K562 (cell line): ENCODE measurements around the gene NUBPL. TPM values are rescaled to one million over a fixed set of nuclear protein-coding genes. Genes with fewer than 3 reads are reported as not detected.

Experiments used
- ATAC-seq: fragments of 200-7000 bp; cut with Tn5 transposase; 3 replicates; pipeline ENCODE4 v1.9.1; 2020; ENCODE audit warnings: moderate library complexity
- BruUV-seq: library from RNA; stranded (reverse); fragments of 400-500 nt; replicated peaks from 2 replicates; lab custom pipeline; 2021; lab: Mats Ljungman, UMichigan
- CTCF ChIA-PET: fragments of 300-600 bp; formaldehyde crosslinking; extraction: SDS; loops from one replicate; lab custom pipeline; 2021; ENCODE audit warnings: low intra/inter-chr PET ratio; lab: Yijun Ruan, JAX
- POLR2A ChIA-PET: fragments of 300-600, 350-650 bp; sonication (Branson Sonifier 250); formaldehyde crosslinking; extraction: SDS; loops from one replicate; lab custom pipeline; 2021; ENCODE audit warnings: antibody characterized with exemption, inconsistent platforms; lab: Yijun Ruan, JAX
- DNase-seq, 4 experiments: peaks; one replicate each; pipeline versions ENCODE4 v3.0.0 to v3.0.0-alpha.2; 2011 to 2018; ENCODE audit warnings: low spot score in 3 of 4, mixed read lengths in 3 of 4; ENCODE audit errors: extremely low read depth in 1 of 4
- FAIRE-seq: peaks from 2 replicates; lab custom pipeline; 2011; peaks lifted over from hg19 to GRCh38; lab: Jason Lieb, UNC
- H2AFZ ChIP-seq: 2 replicates; pipeline ENCODE4 v1.6.0; 2011; ENCODE audit warnings: low read depth, low read length, control low read depth, inconsistent platforms
- H3K27ac ChIP-seq: fragments of 200-600 bp; 3 replicates; pipeline ENCODE4 v1.8.0; 2011; ENCODE audit warnings: low read depth, mild to moderate bottlenecking, control low read depth, inconsistent platforms, low read length, moderate library complexity, mixed read lengths; ENCODE audit errors: extremely low read depth
- H3K27me3 ChIP-seq, 2 experiments: fragments of 300-600 bp in 1 of 2; 2 replicates in 1 of 2; 3 replicates in 1 of 2; pipeline versions ENCODE4 v1.6.0 to v1.8.0; 2011; ENCODE audit warnings: inconsistent platforms in 2 of 2, low read length in 2 of 2, mild to moderate bottlenecking in 1 of 2, mixed read lengths in 1 of 2, moderate library complexity in 1 of 2; ENCODE audit not compliant: control insufficient read depth in 2 of 2, insufficient read depth in 2 of 2
- H3K36me3 ChIP-seq: fragments of 300-600 bp; 3 replicates; pipeline ENCODE4 v1.8.0; 2011; ENCODE audit warnings: mild to moderate bottlenecking, low read length, inconsistent platforms; ENCODE audit not compliant: control insufficient read depth, insufficient read depth
- H3K4me1 ChIP-seq, 2 experiments: fragments of 200-600 bp in 1 of 2; replicated peaks in 1 of 2; 2 replicates in 1 of 2; 3 replicates in 1 of 2; pipeline versions ENCODE4 v1.5.1 to v1.8.0; 2011; ENCODE audit warnings: inconsistent platforms in 2 of 2, low read length in 2 of 2, mild to moderate bottlenecking in 1 of 2, mixed read lengths in 1 of 2, moderate library complexity in 1 of 2; ENCODE audit not compliant: control insufficient read depth in 2 of 2, insufficient read depth in 2 of 2
- H3K4me2 ChIP-seq: 2 replicates; pipeline ENCODE4 v1.6.1; 2011; ENCODE audit warnings: low read length, control low read depth, inconsistent platforms, mixed read lengths; ENCODE audit not compliant: insufficient read depth
- H3K4me3 ChIP-seq: fragments of 200-600 bp; sonication (generic), shearing (Covaris generic); 2 replicates; pipeline ENCODE4 v1.5.1; 2016; ENCODE audit warnings: control low read depth, inconsistent platforms
- H3K79me2 ChIP-seq: fragments of 200-600 bp; 3 replicates; pipeline ENCODE4 v1.8.0; 2011; ENCODE audit warnings: low read length, inconsistent platforms; ENCODE audit not compliant: control insufficient read depth, insufficient read depth
- H3K9ac ChIP-seq, 2 experiments: 2 replicates each; pipeline versions ENCODE4 v1.6.0 to v1.6.1; 2011; ENCODE audit warnings: low read depth in 2 of 2, low read length in 2 of 2, control low read depth in 1 of 2, inconsistent platforms in 1 of 2, mild to moderate bottlenecking in 1 of 2, mixed read lengths in 1 of 2; ENCODE audit not compliant: insufficient read depth in 1 of 2
- H3K9me1 ChIP-seq: one replicate; pipeline ENCODE4 v1.6.0; 2011; ENCODE audit warnings: inconsistent platforms, mild to moderate bottlenecking, low read length, moderate library complexity; ENCODE audit not compliant: control insufficient read depth, insufficient read depth
- H3K9me3 ChIP-seq: replicated peaks from 2 replicates; pipeline ENCODE4 v1.5.1; 2011; ENCODE audit warnings: low read depth, low read length, inconsistent platforms; ENCODE audit not compliant: control insufficient read depth, insufficient read depth
- H4K20me1 ChIP-seq: replicated peaks from 2 replicates; pipeline ENCODE4 v1.6.1; 2011; ENCODE audit warnings: low read length, inconsistent platforms, mixed read lengths; ENCODE audit not compliant: control insufficient read depth, insufficient read depth
- FIP1L1 ChIP-seq: fragments of 200-400 bp; formaldehyde crosslinking; IDR thresholded peaks from 2 replicates; pipeline ENCODE4 v1.6.1; 2018; ENCODE audit warnings: mild to moderate bottlenecking, low read depth, low read length; ENCODE audit not compliant: poor library complexity, severe bottlenecking
- GTF2F1 ChIP-seq: IDR thresholded peaks from 2 replicates; pipeline ENCODE4 v1.6.1; 2011; ENCODE audit warnings: low read depth, low read length, improper control_type of control experiment
- HNRNPK ChIP-seq: fragments of 200-400 bp; formaldehyde crosslinking; IDR thresholded peaks from one replicate; pipeline ENCODE4 v1.6.1; 2018; ENCODE audit warnings: mild to moderate bottlenecking, low read depth, low read length; ENCODE audit not compliant: poor library complexity, severe bottlenecking
- KLF1 ChIP-seq: fragments of 450-650 bp; IDR thresholded peaks from 2 replicates; pipeline ENCODE4 v1.6.1; 2016; ENCODE audit warnings: missing genetic modification characterization, missing compliant biosample characterization
- PHB ChIP-seq: fragments of 250-450 bp; sonication (Bioruptor Pico); IDR thresholded peaks from 2 replicates; pipeline ENCODE4 v1.5.0; 2021
- PPARD ChIP-seq: fragments of 250-450 bp; sonication (Bioruptor Pico); IDR thresholded peaks from 2 replicates; pipeline ENCODE4 v1.8.0; 2022; ENCODE audit warnings: inconsistent platforms, mild to moderate bottlenecking, moderate library complexity
- SLC30A9 ChIP-seq: fragments of 250-450 bp; sonication (Bioruptor Pico); IDR thresholded peaks from 2 replicates; pipeline ENCODE4 v1.8.0; 2022; ENCODE audit warnings: mild to moderate bottlenecking, moderate library complexity
- ZBTB7A ChIP-seq: IDR thresholded peaks from 2 replicates; pipeline ENCODE4 v1.6.1; 2011; ENCODE audit warnings: low read depth, mild to moderate bottlenecking, low read length, moderate library complexity, borderline replicate concordance; ENCODE audit not compliant: control insufficient read depth
- WGBS: fragments of 100-300 bp; shearing (Covaris generic); methylation state at CpG from one replicate; pipeline ENCODE4 v1.1.6; 2016; ENCODE audit warnings: low coverage, mixed read lengths; ENCODE audit not compliant: insufficient coverage; ENCODE audit errors: missing lambda C conversion rate; 5-methylcytosine and 5-hydroxymethylcytosine counted together
- in situ Hi-C: fragments of 300-500 bp; cut with MboI; formaldehyde crosslinking; loops from 4 replicates; pipeline ENCODE4 v1.15.0; 2018; ENCODE audit warnings: inconsistent platforms, mixed read lengths
- intact Hi-C: fragments of 100-400 bp; cut with micrococcal nuclease; formaldehyde crosslinking; loops from 2 replicates; pipeline ENCODE4 v1.14.2; 2022
- polyA plus RNA-seq, 8 experiments: library from polyadenylated mRNA; depleted of rRNA in 4 of 8; stranded (reverse) in 5 of 8; unstranded in 3 of 8; fragments of >200 nt; fragmentation: Nextera tagmentation in 2 of 8; fragmentation: Illumina TruSeq in 1 of 8; extraction: Ambion mirVana in 2 of 8; extraction: Trizol in 1 of 8; gene quantifications; 2 replicates each; pipeline versions ENCODE4 v1.2.1 to v1.2.3, GENCODE V29; 2011 to 2014; ENCODE audit warnings: inconsistent platforms in 1 of 8, missing spikeins in 1 of 8
- total RNA-seq, 7 experiments: library from RNA; depleted of rRNA in 6 of 7; stranded (reverse); fragments of >200 nt in 6 of 7; fragmentation: Illumina TruSeq in 2 of 7; extraction: Trizol in 2 of 7; gene quantifications; 2 replicates each; pipeline versions ENCODE4 v1.2.1 to v1.2.3, GENCODE V29; 2011 to 2021; ENCODE audit warnings: low replicate concordance in 1 of 7
- TF ChIP-seq, protein P1 (sequence below): fragments of 450-650 bp; IDR thresholded peaks from 2 replicates; pipeline ENCODE4 v1.6.1; 2016; ENCODE audit warnings: antibody characterized with exemption
- TF ChIP-seq, protein P2 (sequence below): sonication (generic); formaldehyde crosslinking; IDR thresholded peaks from 2 replicates; pipeline ENCODE4 v1.8.0; 2022; ENCODE audit warnings: missing genetic modification reagents, mild to moderate bottlenecking, borderline replicate concordance
- TF ChIP-seq, protein P3 (sequence below): fragments of 450-650 bp; IDR thresholded peaks from 2 replicates; pipeline ENCODE4 v1.6.1; 2016; ENCODE audit warnings: low read depth

NUBPL gene
- total and polyA plus RNA-seq, 9 of the 15 experiments (the other 6 are each of a cell fraction or from before 2014, with no cell fraction given) = 3.2 to 8.7 (median 6.1) TPM

DNA sequence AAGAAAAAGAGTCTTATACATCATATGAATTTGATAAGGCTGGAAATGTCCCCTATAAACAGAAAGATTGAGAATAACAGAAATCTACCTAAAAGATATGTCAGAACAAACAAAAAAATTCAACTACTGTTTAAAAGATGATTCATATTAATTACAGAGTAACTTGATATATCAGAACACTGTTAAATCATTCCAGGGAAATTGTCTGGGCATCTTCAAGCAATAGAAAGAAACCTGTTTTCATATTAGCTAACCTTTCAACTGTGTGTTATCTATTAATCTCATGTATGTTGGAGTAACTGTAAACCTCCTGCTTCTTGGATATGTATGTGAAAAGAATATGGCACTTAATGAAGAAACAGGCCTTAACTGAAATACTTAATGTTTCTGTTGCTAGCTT is 96.7 kb downstream of the NUBPL start (continued):
- TF ChIP-seq, protein P1, sequence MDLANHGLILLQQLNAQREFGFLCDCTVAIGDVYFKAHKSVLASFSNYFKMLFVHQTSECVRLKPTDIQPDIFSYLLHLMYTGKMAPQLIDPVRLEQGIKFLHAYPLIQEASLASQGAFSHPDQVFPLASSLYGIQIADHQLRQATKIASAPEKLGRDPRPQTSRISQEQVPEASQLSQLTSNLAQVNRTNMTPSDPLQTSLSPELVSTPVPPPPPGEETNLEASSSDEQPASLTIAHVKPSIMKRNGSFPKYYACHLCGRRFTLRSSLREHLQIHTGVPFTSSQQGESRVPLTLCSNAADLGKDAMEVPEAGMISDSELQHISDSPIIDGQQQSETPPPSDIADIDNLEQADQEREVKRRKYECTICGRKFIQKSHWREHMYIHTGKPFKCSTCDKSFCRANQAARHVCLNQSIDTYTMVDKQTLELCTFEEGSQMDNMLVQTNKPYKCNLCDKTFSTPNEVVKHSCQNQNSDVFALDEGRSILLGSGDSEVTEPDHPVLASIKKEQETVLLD = no peak

DNA sequence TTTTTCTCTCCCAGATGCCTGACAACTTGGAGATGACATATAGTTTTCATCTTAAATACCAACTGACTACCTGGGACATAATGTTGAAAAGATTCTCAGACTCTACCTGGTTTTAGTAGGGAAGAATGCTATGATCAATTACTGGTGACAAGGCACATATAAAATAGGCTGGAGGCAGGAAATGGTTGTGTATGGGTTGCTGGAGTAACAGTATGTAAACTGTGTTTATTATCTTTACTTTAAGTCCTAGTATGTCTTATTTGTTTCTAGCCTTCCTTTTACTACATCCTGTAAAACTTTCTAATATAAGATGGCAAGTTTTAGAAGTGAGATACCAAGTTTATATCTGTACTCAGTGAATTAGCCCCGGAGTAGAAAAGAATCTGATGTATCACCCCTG is 98.1 kb downstream of the NUBPL start:
- Histone ChIP-seq H4K20me1 (no peaks in the 10 kb centered on the region), H2AFZ (no peak overlapping the region), H3K9me3 (no peaks in the 10 kb centered on the region), H3K4me2 (no peak overlapping the region), H3K79me2 (no peaks in the 10 kb centered on the region), H3K27ac (no peak overlapping the region), H3K4me1 (no peaks in the 10 kb centered on the region), H3K4me3 (no peak overlapping the region), H3K9me1 (no peaks in the 10 kb centered on the region), H3K27me3 (no peaks in the 10 kb centered on the region), H3K36me3 (no peaks in the 10 kb centered on the region), H3K9ac (no peak overlapping the region)
- 0% methylated on average over 1 of the region's 1 CpG for WGBS
- ATAC-seq (no peak), FAIRE-seq (no peak), DNase-seq (no peak)
- POLR2A ChIA-PET = no interaction called here
- CTCF ChIA-PET = no interaction called here
- intact Hi-C loops (no loop called here), in situ Hi-C loops (no loop called here)
- no TSS peak for BruUV-seq
- TF ChIP-seq KLF1 (no peak), HNRNPK (no peak), ZBTB7A (no peak), SLC30A9 (CRISPR knock-in tag) (no peak), PHB (no peak), FIP1L1 (no peak), GTF2F1 (no peak), PPARD (no peak)
- TF ChIP-seq, protein P2, sequence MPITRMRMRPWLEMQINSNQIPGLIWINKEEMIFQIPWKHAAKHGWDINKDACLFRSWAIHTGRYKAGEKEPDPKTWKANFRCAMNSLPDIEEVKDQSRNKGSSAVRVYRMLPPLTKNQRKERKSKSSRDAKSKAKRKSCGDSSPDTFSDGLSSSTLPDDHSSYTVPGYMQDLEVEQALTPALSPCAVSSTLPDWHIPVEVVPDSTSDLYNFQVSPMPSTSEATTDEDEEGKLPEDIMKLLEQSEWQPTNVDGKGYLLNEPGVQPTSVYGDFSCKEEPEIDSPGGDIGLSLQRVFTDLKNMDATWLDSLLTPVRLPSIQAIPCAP (CRISPR knock-in tag) = no peak
- TF ChIP-seq, protein P3, sequence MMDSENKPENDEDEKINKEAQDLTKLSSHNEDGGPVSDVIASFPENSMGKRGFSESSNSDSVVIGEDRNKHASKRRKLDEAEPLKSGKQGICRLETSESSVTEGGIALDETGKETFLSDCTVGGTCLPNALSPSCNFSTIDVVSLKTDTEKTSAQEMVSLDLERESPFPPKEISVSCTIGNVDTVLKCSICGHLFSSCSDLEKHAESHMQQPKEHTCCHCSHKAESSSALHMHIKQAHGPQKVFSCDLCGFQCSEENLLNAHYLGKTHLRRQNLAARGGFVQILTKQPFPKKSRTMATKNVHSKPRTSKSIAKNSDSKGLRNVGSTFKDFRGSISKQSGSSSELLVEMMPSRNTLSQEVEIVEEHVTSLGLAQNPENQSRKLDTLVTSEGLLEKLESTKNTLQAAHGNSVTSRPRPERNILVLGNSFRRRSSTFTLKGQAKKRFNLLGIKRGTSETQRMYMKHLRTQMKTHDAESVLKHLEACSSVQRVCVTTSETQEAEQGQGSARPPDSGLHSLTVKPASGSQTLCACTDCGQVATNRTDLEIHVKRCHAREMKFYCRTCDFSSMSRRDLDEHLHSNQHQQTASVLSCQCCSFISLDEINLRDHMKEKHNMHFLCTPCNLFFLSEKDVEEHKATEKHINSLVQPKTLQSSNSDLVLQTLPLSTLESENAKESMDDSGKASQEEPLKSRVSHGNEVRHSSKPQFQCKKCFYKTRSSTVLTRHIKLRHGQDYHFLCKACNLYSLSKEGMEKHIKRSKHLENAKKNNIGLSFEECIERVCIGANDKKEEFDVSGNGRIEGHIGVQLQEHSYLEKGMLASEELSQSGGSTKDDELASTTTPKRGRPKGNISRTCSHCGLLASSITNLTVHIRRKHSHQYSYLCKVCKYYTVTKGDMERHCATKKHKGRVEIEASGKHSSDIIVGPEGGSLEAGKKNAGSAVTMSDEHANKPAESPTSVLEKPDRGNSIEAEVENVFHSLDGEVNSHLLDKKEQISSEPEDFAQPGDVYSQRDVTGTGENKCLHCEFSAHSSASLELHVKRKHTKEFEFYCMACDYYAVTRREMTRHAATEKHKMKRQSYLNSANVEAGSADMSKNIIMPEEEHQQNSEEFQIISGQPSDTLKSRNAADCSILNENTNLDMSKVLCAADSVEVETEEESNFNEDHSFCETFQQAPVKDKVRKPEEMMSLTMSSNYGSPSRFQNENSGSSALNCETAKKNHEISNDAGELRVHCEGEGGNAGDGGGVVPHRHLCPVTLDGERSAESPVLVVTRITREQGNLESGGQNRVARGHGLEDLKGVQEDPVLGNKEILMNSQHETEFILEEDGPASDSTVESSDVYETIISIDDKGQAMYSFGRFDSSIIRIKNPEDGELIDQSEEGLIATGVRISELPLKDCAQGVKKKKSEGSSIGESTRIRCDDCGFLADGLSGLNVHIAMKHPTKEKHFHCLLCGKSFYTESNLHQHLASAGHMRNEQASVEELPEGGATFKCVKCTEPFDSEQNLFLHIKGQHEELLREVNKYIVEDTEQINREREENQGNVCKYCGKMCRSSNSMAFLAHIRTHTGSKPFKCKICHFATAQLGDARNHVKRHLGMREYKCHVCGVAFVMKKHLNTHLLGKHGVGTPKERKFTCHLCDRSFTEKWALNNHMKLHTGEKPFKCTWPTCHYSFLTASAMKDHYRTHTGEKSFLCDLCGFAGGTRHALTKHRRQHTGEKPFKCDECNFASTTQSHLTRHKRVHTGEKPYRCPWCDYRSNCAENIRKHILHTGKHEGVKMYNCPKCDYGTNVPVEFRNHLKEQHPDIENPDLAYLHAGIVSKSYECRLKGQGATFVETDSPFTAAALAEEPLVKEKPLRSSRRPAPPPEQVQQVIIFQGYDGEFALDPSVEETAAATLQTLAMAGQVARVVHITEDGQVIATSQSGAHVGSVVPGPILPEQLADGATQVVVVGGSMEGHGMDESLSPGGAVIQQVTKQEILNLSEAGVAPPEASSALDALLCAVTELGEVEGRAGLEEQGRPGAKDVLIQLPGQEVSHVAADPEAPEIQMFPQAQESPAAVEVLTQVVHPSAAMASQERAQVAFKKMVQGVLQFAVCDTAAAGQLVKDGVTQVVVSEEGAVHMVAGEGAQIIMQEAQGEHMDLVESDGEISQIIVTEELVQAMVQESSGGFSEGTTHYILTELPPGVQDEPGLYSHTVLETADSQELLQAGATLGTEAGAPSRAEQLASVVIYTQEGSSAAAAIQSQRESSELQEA = no peak
